Panc1 (cell line): ENCODE measurements around the gene JRKL.

Experiments used
- POLR2AphosphoS5 ChIP-seq: IDR thresholded peaks from 2 replicates; pipeline ENCODE4 v1.6.1; 2012; ENCODE audit warnings: mild to moderate bottlenecking, low read depth, low read length, moderate library complexity
- SIN3A ChIP-seq: IDR thresholded peaks from 2 replicates; pipeline ENCODE4 v1.6.1; 2012; ENCODE audit warnings: low read depth, mild to moderate bottlenecking, low read length, moderate library complexity, borderline replicate concordance; ENCODE audit not compliant: insufficient read depth
- TCF7L2 ChIP-seq: IDR thresholded peaks from 2 replicates; pipeline ENCODE4 v1.6.1; 2011; ENCODE audit warnings: mild to moderate bottlenecking, low read depth, low read length, inconsistent platforms
- TF ChIP-seq, protein P1 (sequence below): fragments of 450-650 bp; IDR thresholded peaks from 2 replicates; pipeline ENCODE4 v1.5.1; 2017; ENCODE audit warnings: mild to moderate bottlenecking
- TF ChIP-seq, protein P2 (sequence below), 2 experiments: IDR thresholded peaks; 2 replicates each; pipeline ENCODE4 v1.6.1; 2011 to 2012; ENCODE audit warnings: low read depth in 2 of 2, control low read depth in 1 of 2, low read length in 1 of 2, mild to moderate bottlenecking in 1 of 2, moderate library complexity in 1 of 2; ENCODE audit not compliant: insufficient read depth in 1 of 2

DNA sequence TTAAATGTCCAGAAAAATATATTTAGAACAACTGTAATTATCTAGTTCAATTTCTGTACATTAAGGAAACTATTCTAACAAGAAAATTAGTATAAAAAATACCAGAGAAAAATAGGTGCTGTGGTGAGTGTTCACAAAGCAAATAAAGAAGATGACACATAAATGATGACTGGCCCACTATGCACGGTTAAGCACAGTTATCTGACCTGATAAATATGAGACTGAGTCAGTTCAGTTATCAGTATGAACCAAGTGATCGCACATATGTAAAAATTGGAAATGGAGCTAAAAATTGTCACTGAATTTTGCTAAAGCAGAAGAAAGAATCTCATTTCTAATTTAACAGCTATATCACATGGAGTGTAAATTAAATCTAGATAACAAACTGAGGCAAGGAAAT is 28.0 kb upstream of the JRKL start:
- TF ChIP-seq, protein P1, sequence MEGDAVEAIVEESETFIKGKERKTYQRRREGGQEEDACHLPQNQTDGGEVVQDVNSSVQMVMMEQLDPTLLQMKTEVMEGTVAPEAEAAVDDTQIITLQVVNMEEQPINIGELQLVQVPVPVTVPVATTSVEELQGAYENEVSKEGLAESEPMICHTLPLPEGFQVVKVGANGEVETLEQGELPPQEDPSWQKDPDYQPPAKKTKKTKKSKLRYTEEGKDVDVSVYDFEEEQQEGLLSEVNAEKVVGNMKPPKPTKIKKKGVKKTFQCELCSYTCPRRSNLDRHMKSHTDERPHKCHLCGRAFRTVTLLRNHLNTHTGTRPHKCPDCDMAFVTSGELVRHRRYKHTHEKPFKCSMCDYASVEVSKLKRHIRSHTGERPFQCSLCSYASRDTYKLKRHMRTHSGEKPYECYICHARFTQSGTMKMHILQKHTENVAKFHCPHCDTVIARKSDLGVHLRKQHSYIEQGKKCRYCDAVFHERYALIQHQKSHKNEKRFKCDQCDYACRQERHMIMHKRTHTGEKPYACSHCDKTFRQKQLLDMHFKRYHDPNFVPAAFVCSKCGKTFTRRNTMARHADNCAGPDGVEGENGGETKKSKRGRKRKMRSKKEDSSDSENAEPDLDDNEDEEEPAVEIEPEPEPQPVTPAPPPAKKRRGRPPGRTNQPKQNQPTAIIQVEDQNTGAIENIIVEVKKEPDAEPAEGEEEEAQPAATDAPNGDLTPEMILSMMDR: no peak
- no peak for TF ChIP-seq POLR2AphosphoS5
- TF ChIP-seq TCF7L2: no peak
- TF ChIP-seq, protein P2, sequence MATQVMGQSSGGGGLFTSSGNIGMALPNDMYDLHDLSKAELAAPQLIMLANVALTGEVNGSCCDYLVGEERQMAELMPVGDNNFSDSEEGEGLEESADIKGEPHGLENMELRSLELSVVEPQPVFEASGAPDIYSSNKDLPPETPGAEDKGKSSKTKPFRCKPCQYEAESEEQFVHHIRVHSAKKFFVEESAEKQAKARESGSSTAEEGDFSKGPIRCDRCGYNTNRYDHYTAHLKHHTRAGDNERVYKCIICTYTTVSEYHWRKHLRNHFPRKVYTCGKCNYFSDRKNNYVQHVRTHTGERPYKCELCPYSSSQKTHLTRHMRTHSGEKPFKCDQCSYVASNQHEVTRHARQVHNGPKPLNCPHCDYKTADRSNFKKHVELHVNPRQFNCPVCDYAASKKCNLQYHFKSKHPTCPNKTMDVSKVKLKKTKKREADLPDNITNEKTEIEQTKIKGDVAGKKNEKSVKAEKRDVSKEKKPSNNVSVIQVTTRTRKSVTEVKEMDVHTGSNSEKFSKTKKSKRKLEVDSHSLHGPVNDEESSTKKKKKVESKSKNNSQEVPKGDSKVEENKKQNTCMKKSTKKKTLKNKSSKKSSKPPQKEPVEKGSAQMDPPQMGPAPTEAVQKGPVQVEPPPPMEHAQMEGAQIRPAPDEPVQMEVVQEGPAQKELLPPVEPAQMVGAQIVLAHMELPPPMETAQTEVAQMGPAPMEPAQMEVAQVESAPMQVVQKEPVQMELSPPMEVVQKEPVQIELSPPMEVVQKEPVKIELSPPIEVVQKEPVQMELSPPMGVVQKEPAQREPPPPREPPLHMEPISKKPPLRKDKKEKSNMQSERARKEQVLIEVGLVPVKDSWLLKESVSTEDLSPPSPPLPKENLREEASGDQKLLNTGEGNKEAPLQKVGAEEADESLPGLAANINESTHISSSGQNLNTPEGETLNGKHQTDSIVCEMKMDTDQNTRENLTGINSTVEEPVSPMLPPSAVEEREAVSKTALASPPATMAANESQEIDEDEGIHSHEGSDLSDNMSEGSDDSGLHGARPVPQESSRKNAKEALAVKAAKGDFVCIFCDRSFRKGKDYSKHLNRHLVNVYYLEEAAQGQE (IDR thresholded peaks at IDR 0.05; ENCODE audit: insufficient read depth in 1 of 2, low read depth in 2 of 2, low read length in 1 of 2): no peak
- no peak for TF ChIP-seq SIN3A
